GM12891 (cell line): Measurements from ENCODE around the gene KRTAP10-8.

Source experiments
- DNase-seq: peaks from one replicate; pipeline ENCODE4 v3.0.0; 2011; ENCODE audit warnings: low spot score; ENCODE audit not compliant: insufficient read length
- FAIRE-seq: peaks from 2 replicates; lab custom pipeline; 2011; peaks lifted over from hg19 to GRCh38; lab: Jason Lieb, UNC
- PAX5 ChIP-seq: IDR thresholded peaks from 2 replicates; pipeline ENCODE4 v1.6.1; 2011; ENCODE audit warnings: low read length, moderate library complexity, mild to moderate bottlenecking; ENCODE audit not compliant: insufficient read depth, severe bottlenecking
- POLR2A ChIP-seq: IDR thresholded peaks from 2 replicates; pipeline ENCODE4 v1.6.1; 2011; ENCODE audit warnings: low read depth, low read length, control low read depth
- POLR2AphosphoS5 ChIP-seq: IDR thresholded peaks from 2 replicates; pipeline ENCODE4 v1.6.1; 2011; ENCODE audit warnings: low read depth, low read length, control low read depth
- POU2F2 ChIP-seq: IDR thresholded peaks from 2 replicates; pipeline ENCODE4 v1.6.1; 2011; ENCODE audit warnings: low read depth, mild to moderate bottlenecking, control low read depth, low read length, moderate library complexity
- SPI1 ChIP-seq: IDR thresholded peaks from 2 replicates; pipeline ENCODE4 v1.6.1; 2011; ENCODE audit warnings: low read depth, low read length, control low read depth
- TAF1 ChIP-seq: IDR thresholded peaks from 2 replicates; pipeline ENCODE4 v1.6.1; 2011; ENCODE audit warnings: low read depth, low read length, control low read depth

Gene KRTAP10-8

GRCh38 chr21:44613386-44614155 lies 1.7 kb downstream of the KRTAP10-8 start:
- no peak for FAIRE-seq
- no peak for DNase-seq

GRCh38 chr21:44614161-44614631 lies 2.3 kb downstream of the KRTAP10-8 start:
- no peak for TF ChIP-seq SPI1
- no peak for TF ChIP-seq TAF1
- TF ChIP-seq POU2F2 = no peak
- no peak for TF ChIP-seq POLR2A
- TF ChIP-seq POLR2AphosphoS5 = no peak
- FAIRE-seq = no peak
- no peak for DNase-seq

More at GRCh38 chr21:44613386-44614155, 1.7 kb downstream of the KRTAP10-8 start:
- TF ChIP-seq POLR2AphosphoS5 = no peak
- TF ChIP-seq PAX5 = no peak
- no peak for TF ChIP-seq TAF1
- TF ChIP-seq POU2F2 = no peak
- no peak for TF ChIP-seq POLR2A
- TF ChIP-seq SPI1 = no peak

GRCh38 chr21:44614961-44615391 lies 3.1 kb downstream of the KRTAP10-8 start:
- TF ChIP-seq POLR2AphosphoS5 (no peak), POLR2A (no peak), SPI1 (no peak), TAF1 (no peak), PAX5 (no peak), POU2F2 (no peak)
- FAIRE-seq = no peak
- no peak for DNase-seq

DNA sequence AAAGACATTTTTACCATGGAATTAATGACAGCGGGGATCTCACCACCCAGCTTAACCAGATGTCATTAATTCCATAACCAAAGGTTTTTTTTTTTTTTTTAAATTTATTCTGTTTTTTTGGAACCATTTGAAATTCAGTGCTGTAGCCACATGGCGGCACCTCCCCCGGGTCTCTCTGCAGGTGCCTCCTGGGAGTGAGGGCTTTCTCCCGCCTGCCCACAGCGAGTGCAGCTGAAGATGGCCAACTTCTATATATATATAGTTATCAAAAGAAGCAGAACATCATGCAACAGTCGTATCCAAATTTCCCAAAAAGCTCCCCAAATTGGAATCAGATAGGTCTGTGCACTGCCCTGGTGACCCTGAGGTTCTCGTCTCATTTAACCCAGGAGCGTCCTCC lies 3.6 kb downstream of the KRTAP10-8 start:
- no peak for FAIRE-seq
- TF ChIP-seq POU2F2 = no peak
- DNase-seq = no peak

DNA sequence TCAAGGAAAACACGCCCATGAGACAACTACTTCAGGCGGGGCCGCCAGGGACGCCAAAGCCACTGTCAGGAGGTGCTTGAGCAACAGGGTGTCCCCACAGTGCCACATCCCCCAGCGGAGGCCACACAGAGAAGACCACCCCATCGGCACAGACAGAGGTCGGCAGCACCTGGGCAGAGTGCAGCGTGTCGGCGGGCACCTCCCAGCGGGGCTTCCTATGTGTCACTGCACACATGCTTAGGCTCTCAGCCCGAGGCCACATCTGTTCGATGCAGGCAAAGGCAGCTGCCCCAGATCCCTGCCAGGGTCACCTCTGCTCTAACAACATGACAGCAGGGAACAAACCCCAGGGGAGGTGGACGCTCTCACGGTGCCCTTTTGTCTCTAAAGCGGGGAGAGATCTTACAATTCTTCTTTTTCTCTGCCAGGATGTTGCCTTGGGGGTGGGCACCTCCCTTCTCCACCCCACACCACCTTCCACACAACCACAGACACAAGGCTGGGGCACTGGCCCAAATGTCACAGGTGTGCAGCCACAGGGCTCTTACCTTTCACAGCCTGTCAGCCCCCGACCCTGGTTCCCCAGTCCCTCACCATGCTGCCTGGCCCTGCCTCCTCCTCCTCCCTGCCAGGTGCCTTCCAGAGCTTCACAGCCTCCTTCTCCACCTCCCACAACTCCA lies 4.2 kb downstream of the KRTAP10-8 start:
- TF ChIP-seq POU2F2 = no peak
- no peak for TF ChIP-seq PAX5
- TF ChIP-seq SPI1 = no peak

DNA sequence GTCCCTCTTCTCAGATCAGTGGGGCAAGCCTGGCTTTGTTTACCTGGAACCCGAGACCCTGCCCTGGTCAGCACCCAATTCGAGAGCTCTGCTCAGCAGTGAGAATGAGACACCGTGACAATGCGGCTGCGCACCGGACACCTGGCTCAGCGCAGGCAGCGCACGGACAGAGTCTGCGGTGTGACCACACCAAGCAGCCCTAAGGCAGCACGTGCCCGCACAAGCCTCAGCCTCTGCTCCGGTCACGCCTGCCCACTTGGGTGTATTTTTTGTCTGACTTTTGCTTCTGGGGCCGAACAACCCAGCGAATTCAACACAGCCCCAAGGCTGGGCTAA lies 4.7 kb downstream of the KRTAP10-8 start:
- TF ChIP-seq SPI1 (no peak), PAX5 (no peak), POLR2A (no peak), POU2F2 (no peak), POLR2AphosphoS5 (no peak), TAF1 (no peak)
- DNase-seq (no peak), FAIRE-seq (no peak)

More for the DNA sequence above, 4.2 kb downstream of the KRTAP10-8 start:
- no peak for DNase-seq
- no peak for FAIRE-seq

DNA sequence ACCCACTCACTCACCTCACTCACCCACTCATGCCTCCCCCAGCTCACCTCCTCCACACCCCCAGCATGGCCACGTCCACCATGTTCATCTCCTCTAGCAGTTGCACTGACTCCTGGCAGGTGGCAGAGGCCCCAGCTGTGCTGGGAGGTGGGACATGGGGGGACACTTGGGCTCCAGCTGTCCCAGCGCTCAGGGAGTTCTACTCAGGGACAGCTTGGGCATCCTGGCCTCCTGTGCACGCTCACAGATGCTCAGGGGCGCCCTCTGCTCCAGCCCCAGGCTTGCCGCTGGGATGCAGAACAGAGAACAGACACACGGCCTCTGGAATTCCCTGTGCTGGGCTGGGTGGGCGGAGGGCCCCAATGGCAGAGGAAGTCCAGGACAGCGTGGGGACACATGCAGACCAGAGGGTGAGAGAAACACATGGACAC lies 5.2 kb downstream of the KRTAP10-8 start:
- DNase-seq (no peak), FAIRE-seq (no peak)
- no peak for TF ChIP-seq SPI1

DNA sequence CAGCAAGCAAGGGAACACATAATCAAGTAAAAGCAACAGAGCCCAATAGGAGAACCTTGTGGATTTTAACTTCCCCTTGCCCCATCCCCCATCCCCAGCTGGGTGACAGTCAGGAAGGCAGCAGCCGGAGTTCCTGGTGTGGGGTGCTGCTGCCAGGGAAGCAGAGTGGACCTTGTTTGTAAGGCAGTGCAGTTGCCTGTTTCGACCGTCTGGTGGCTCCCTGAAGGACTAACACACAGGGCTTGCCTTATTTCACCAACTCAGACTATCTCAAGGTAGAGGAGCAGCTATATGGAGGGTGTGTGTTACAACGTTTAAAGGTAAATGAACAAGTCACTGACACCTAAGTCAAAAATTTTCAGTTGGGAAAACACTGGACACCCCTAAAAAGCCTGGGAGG lies 6.6 kb downstream of the KRTAP10-8 start:
- TF ChIP-seq POLR2A = no peak
- TF ChIP-seq TAF1 = no peak
- DNase-seq = no peak
- no peak for FAIRE-seq

DNA sequence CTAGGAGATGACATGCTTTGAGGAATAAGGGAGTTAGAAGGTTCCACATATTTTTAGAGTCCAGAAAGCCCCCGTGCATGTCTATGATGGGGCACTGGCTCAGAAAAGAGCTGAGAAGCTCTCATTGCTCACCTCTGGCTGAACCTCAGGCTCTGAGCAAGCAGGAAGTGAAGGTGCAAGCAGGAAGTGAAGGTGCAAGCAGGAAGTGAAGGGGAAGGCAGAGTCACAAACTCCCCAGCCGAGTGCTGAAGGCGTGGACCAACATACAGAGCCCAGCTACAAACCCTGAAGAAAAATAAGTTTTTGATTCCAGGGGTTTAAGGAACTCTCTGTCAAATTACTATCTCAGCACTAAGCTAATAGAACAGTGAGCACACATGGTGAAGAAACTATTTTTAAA lies 7.0 kb downstream of the KRTAP10-8 start:
- no peak for FAIRE-seq
- TF ChIP-seq PAX5 (no peak), TAF1 (no peak), POU2F2 (no peak)
- no peak for DNase-seq

DNA sequence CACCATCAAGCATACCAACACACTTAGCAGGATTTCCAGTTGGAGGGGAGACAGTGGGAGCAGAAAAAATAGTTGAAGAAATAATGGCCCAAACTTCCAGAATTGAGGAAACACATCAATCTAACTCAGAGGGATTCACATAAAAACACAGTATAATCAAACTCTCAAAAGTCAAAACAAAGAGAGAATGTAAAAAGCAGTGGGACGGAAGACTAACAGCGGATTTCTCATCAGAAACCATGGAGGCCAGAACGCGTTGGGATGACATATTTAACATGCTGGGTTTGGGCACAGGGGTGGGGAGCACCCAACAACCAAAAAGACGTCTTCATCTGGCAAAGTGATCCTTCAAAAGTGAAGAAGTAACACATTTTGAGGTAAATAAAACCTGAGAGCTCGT lies 8.0 kb downstream of the KRTAP10-8 start:
- TF ChIP-seq SPI1 (no peak), TAF1 (no peak), PAX5 (no peak), POU2F2 (no peak), POLR2A (no peak), POLR2AphosphoS5 (no peak)
- DNase-seq = no peak
- FAIRE-seq = no peak
